GM18907 (cell line): ENCODE measurements around the gene EFNA5.
"Not testable (repeated sequence)": the region's sequence is repeated elsewhere in the genome, so short reads cannot be mapped to it uniquely, and the experiment has no call there.

Source experiments
- ATAC-seq: cut with Tn5 transposase; IDR thresholded peaks from one replicate; pipeline ENCODE4 v1.9.1; 2021; ENCODE audit warnings: mild to moderate bottlenecking, moderate library complexity; ENCODE audit not compliant: unreplicated experiment

The EFNA5 gene

GRCh38 chr5:107467137-107467932 is 203.4 kb downstream of the EFNA5 start:
- no peak for ATAC-seq

- no peak for ATAC-seq
Observed at GRCh38 chr5:107466233-107466769, 204.4 kb downstream of the EFNA5 start.

GRCh38 chr5:107464876-107465275 is 205.9 kb downstream of the EFNA5 start:
- no peak for ATAC-seq

GRCh38 chr5:107464416-107464815 is 206.3 kb downstream of the EFNA5 start:
- no peak for ATAC-seq

- ATAC-seq: no peak
Observed at GRCh38 chr5:107463731-107464130, 207.0 kb downstream of the EFNA5 start.

- ATAC-seq: no peak
Observed at GRCh38 chr5:107461770-107462169, 209.0 kb downstream of the EFNA5 start.

- ATAC-seq: no peak
Observed at GRCh38 chr5:107460789-107461188, 209.9 kb downstream of the EFNA5 start.

- no peak for ATAC-seq
Observed at GRCh38 chr5:107459605-107460004, 211.1 kb downstream of the EFNA5 start.

GRCh38 chr5:107458322-107458721 is 212.4 kb downstream of the EFNA5 start:
- no peak for ATAC-seq

- ATAC-seq: no peak
Observed at GRCh38 chr5:107457881-107458280, 212.9 kb downstream of the EFNA5 start.

GRCh38 chr5:107457138-107457537 is 213.6 kb downstream of the EFNA5 start:
- ATAC-seq: no peak

GRCh38 chr5:107456281-107456715 is 214.4 kb downstream of the EFNA5 start:
- ATAC-seq: peak; percentile 89

GRCh38 chr5:107455111-107455544 is 215.6 kb downstream of the EFNA5 start:
- ATAC-seq: no peak

GRCh38 chr5:107451827-107452226 is 218.9 kb downstream of the EFNA5 start:
- ATAC-seq: not testable (repeated sequence)

- no peak for ATAC-seq
Observed at GRCh38 chr5:107451028-107451427, 219.7 kb downstream of the EFNA5 start.

- ATAC-seq: no peak
Observed at GRCh38 chr5:107450531-107450930, 220.2 kb downstream of the EFNA5 start.

GRCh38 chr5:107449369-107449768 is 221.4 kb downstream of the EFNA5 start:
- no peak for ATAC-seq

- no peak for ATAC-seq
Observed at GRCh38 chr5:107447587-107447986, 223.2 kb downstream of the EFNA5 start.

GRCh38 chr5:107446972-107447371 is 223.8 kb downstream of the EFNA5 start:
- no peak for ATAC-seq

GRCh38 chr5:107444300-107444699 is 226.4 kb downstream of the EFNA5 start:
- no peak for ATAC-seq

- ATAC-seq: no peak
Observed at GRCh38 chr5:107443897-107444296, 226.8 kb downstream of the EFNA5 start.

GRCh38 chr5:107442452-107442851 is 228.3 kb downstream of the EFNA5 start:
- no peak for ATAC-seq
